OCI-LY3 (cell line): ENCODE results near the gene HECW1.

Experiments
- EZH2phosphoT487 ChIP-seq: fragments of 200-600 bp; shearing (Covaris generic); IDR thresholded peaks from 2 replicates; pipeline ENCODE4 v1.6.1; 2018; ENCODE audit warnings: antibody characterized with exemption, mixed run types, low read depth
- TF ChIP-seq, protein P1 (sequence below): fragments of 200-600, 300-600 bp; sonication (generic); IDR thresholded peaks from 2 replicates; pipeline ENCODE4 v1.5.1; 2014; ENCODE audit warnings: antibody characterized with exemption, low read length, low read depth

DNA sequence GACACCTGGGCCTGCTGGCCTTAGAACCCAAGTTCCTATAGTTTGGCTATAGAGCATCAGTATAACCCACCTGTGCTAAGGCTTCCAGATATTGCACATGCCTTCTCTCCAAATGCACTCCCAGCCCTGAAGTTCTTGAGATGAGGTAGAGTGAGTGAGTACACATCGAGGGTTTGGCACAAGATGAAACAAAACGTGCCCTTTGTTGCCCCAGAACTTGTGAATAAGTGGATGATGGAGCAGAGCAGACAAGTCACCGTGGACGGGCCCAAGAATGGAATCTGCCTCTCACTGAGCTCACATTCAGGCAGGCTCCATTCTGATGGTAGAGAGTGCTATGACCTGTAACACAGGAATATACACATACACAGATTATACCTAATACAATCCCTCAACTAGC is 397.5 kb downstream of the HECW1 start:
- TF ChIP-seq, protein P1, sequence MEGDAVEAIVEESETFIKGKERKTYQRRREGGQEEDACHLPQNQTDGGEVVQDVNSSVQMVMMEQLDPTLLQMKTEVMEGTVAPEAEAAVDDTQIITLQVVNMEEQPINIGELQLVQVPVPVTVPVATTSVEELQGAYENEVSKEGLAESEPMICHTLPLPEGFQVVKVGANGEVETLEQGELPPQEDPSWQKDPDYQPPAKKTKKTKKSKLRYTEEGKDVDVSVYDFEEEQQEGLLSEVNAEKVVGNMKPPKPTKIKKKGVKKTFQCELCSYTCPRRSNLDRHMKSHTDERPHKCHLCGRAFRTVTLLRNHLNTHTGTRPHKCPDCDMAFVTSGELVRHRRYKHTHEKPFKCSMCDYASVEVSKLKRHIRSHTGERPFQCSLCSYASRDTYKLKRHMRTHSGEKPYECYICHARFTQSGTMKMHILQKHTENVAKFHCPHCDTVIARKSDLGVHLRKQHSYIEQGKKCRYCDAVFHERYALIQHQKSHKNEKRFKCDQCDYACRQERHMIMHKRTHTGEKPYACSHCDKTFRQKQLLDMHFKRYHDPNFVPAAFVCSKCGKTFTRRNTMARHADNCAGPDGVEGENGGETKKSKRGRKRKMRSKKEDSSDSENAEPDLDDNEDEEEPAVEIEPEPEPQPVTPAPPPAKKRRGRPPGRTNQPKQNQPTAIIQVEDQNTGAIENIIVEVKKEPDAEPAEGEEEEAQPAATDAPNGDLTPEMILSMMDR, result no peak
- no peak for TF ChIP-seq EZH2phosphoT487
